G401 (cell line): ENCODE data around the gene FMN1. TPM values are rescaled to one million over a fixed set of nuclear protein-coding genes. Genes with fewer than 3 reads are reported as not detected.

Experiments used
- DNase-seq: peaks from one replicate; pipeline ENCODE4 v3.0.0-alpha.2; 2015; ENCODE audit warnings: low spot score
- in situ Hi-C: cut with HindIII; loops from 2 replicates; pipeline ENCODE4 v1.10.0; 2016; ENCODE audit warnings: low sequenced_read_pairs, mixed read lengths
- total RNA-seq: library from RNA; depleted of rRNA; stranded (reverse); fragments of >200 nt; shearing (Covaris generic); gene quantifications from 2 replicates; pipeline ENCODE4 v1.2.3, GENCODE V29; 2014

Gene FMN1
- total RNA-seq, 1 experiment from 2014 or later: not detected

GRCh38 chr15:33034588-33034987, 159.9 kb downstream of the FMN1 start:
- in situ Hi-C loops: no loop called here
- no peak for DNase-seq

- in situ Hi-C loops: no loop called here
- DNase-seq: no peak
Observed at GRCh38 chr15:33032053-33032452, 162.5 kb downstream of the FMN1 start.

GRCh38 chr15:33031324-33031821, 163.1 kb downstream of the FMN1 start:
- DNase-seq: no peak
- in situ Hi-C loops: no loop called here

GRCh38 chr15:33030315-33030714, 164.2 kb downstream of the FMN1 start:
- DNase-seq: no peak
- in situ Hi-C loops: no loop called here

- in situ Hi-C loops: no loop called here
- DNase-seq: no peak
Observed at GRCh38 chr15:33029109-33029652, 165.3 kb downstream of the FMN1 start.

GRCh38 chr15:33028495-33028894, 166.0 kb downstream of the FMN1 start:
- no peak for DNase-seq
- in situ Hi-C loops: no loop called here

- DNase-seq: no peak
- in situ Hi-C loops: no loop called here
Observed at GRCh38 chr15:33027306-33028035, 167.0 kb downstream of the FMN1 start.

GRCh38 chr15:33026614-33027013, 167.9 kb downstream of the FMN1 start:
- in situ Hi-C loops: no loop called here
- DNase-seq: peak; percentile 17

GRCh38 chr15:33022629-33023028, 171.9 kb downstream of the FMN1 start:
- DNase-seq: peak; percentile 12
- in situ Hi-C loops: no loop called here

- in situ Hi-C loops: no loop called here
- DNase-seq: peak; percentile 17
Observed at GRCh38 chr15:33021806-33022389, 172.6 kb downstream of the FMN1 start.

- no peak for DNase-seq
- in situ Hi-C loops: no loop called here
Observed at GRCh38 chr15:33019354-33019981, 175.0 kb downstream of the FMN1 start.

- no peak for DNase-seq
- in situ Hi-C loops: no loop called here
Observed at GRCh38 chr15:33016405-33017024, 178.0 kb downstream of the FMN1 start.

GRCh38 chr15:33014586-33014985, 179.9 kb downstream of the FMN1 start:
- in situ Hi-C loops: no loop called here
- DNase-seq: no peak

- DNase-seq: no peak
Observed at GRCh38 chr15:33013827-33014445, 180.6 kb downstream of the FMN1 start.

GRCh38 chr15:33011976-33012375, 182.5 kb downstream of the FMN1 start:
- DNase-seq: no peak
- in situ Hi-C loops: no loop called here

More at GRCh38 chr15:33013827-33014445, 180.6 kb downstream of the FMN1 start:
- in situ Hi-C loops: no loop called here

GRCh38 chr15:33009603-33010002, 184.9 kb downstream of the FMN1 start:
- in situ Hi-C loops: no loop called here
- DNase-seq: no peak

- DNase-seq: no peak
- in situ Hi-C loops: no loop called here
Observed at GRCh38 chr15:33009026-33009425, 185.5 kb downstream of the FMN1 start.

GRCh38 chr15:33008284-33008995, 186.1 kb downstream of the FMN1 start:
- DNase-seq: no peak
- in situ Hi-C loops: no loop called here
